Prostate gland (tissue), 2 donors: ENCODE data around the gene NR3C1. TPM values are rescaled to one million over a fixed set of nuclear protein-coding genes. Genes with fewer than 3 reads are reported as not detected.

Source experiments
- DNase-seq: peaks from one replicate; pipeline ENCODE4 v3.0.0-alpha.2; 2019; ENCODE audit warnings: low spot score
- H3K27ac ChIP-seq, 2 donors: fragments of 200-600 bp; sonication (generic); 2 replicates each; pipeline ENCODE4 v1.5.1; 2017 to 2019
- H3K27me3 ChIP-seq: fragments of 200-600 bp; sonication (generic); replicated peaks from 2 replicates; pipeline ENCODE4 v1.5.1; 2019; ENCODE audit not compliant: insufficient read depth
- H3K36me3 ChIP-seq, 2 donors: fragments of 200-600 bp; sonication (generic); 1 replicate in 1 of 2; 2 replicates in 1 of 2; pipeline versions ENCODE4 v1.5.1 to v1.8.1; 2017 to 2019
- H3K4me1 ChIP-seq: fragments of 200-600 bp; sonication (generic); replicated peaks from 2 replicates; pipeline ENCODE4 v1.5.1; 2019
- H3K4me3 ChIP-seq, 2 donors: fragments of 200-600 bp; sonication (generic); 2 replicates each; pipeline ENCODE4 v1.5.1; 2017 to 2019
- H3K9me3 ChIP-seq: fragments of 200-600 bp; sonication (generic); 2 replicates; pipeline ENCODE4 v1.5.1; 2017
- POLR2A ChIP-seq: fragments of 450-650 bp; IDR thresholded peaks from one replicate; pipeline ENCODE4 v1.6.1; 2016; ENCODE audit warnings: antibody characterized with exemption, mild to moderate bottlenecking
- POLR2AphosphoS5 ChIP-seq: sonication (generic); formaldehyde crosslinking; IDR thresholded peaks from one replicate; pipeline ENCODE4 v1.6.1; 2017; ENCODE audit warnings: antibody characterized with exemption
- WGBS: methylation state at CpG from one replicate; pipeline ENCODE4 v1.1.5; 2018; 5-methylcytosine and 5-hydroxymethylcytosine counted together
- intact Hi-C: fragments of 100-400 bp; cut with DNase I; formaldehyde crosslinking; loops from one replicate; pipeline ENCODE4 v1.14.2; 2022
- total RNA-seq, 2 donors: library from RNA; depleted of rRNA; stranded (reverse); fragments of >200 nt; gene quantifications; one replicate each; pipeline ENCODE4 v1.1.0, GENCODE V29; 2016
- TF ChIP-seq, protein P1 (sequence below), 4 experiments: fragments of 200-600 bp in 2 of 4; fragments of 450-650 bp in 2 of 4; sonication (generic) in 2 of 4; IDR thresholded peaks; 1 replicate in 3 of 4; 2 replicates in 1 of 4; pipeline ENCODE4 v1.5.1; 2016 to 2019; ENCODE audit warnings: antibody characterized with exemption in 4 of 4, mild to moderate bottlenecking in 2 of 4, moderate library complexity in 2 of 4

The NR3C1 gene
- total RNA-seq, 2 donors from 2014 or later: 42.4 to 55.5 TPM

DNA sequence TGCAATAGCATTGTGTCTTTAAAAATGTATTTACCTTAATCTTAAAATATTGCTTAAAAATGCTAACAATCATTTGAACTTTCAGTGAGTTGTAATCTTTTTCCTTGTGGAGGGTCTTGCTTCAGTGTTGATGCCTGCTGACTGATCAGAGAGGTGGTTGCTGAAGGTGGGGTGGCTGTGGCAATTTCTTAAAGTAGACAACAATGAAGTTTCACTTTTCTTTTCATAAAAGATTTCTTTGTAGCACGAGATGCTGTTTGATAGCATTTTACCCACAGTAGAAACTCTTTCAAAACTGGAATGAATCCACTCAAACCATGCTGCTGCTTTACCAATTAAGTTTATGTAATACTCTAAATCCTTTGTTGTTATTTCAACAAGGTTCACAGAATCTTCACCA lies 50.8 kb downstream of the NR3C1 start:
- DNase-seq: no peak
- intact Hi-C loops: no loop called here
- Histone ChIP-seq H3K4me3 (no peak overlapping the region), H3K9me3 (no peaks in the 10 kb centered on the region), H3K27ac (no peak overlapping the region), H3K4me1 (no peaks in the 10 kb centered on the region), H3K36me3 (no peaks in the 10 kb centered on the region), H3K27me3 (no peaks in the 10 kb centered on the region)
- TF ChIP-seq, protein P1, sequence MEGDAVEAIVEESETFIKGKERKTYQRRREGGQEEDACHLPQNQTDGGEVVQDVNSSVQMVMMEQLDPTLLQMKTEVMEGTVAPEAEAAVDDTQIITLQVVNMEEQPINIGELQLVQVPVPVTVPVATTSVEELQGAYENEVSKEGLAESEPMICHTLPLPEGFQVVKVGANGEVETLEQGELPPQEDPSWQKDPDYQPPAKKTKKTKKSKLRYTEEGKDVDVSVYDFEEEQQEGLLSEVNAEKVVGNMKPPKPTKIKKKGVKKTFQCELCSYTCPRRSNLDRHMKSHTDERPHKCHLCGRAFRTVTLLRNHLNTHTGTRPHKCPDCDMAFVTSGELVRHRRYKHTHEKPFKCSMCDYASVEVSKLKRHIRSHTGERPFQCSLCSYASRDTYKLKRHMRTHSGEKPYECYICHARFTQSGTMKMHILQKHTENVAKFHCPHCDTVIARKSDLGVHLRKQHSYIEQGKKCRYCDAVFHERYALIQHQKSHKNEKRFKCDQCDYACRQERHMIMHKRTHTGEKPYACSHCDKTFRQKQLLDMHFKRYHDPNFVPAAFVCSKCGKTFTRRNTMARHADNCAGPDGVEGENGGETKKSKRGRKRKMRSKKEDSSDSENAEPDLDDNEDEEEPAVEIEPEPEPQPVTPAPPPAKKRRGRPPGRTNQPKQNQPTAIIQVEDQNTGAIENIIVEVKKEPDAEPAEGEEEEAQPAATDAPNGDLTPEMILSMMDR (IDR thresholded peaks at IDR 0.05): no peak
- TF ChIP-seq POLR2A (no peak), POLR2AphosphoS5 (no peak)
- 57% methylated on average over 1 of the region's 1 CpG for WGBS

DNA sequence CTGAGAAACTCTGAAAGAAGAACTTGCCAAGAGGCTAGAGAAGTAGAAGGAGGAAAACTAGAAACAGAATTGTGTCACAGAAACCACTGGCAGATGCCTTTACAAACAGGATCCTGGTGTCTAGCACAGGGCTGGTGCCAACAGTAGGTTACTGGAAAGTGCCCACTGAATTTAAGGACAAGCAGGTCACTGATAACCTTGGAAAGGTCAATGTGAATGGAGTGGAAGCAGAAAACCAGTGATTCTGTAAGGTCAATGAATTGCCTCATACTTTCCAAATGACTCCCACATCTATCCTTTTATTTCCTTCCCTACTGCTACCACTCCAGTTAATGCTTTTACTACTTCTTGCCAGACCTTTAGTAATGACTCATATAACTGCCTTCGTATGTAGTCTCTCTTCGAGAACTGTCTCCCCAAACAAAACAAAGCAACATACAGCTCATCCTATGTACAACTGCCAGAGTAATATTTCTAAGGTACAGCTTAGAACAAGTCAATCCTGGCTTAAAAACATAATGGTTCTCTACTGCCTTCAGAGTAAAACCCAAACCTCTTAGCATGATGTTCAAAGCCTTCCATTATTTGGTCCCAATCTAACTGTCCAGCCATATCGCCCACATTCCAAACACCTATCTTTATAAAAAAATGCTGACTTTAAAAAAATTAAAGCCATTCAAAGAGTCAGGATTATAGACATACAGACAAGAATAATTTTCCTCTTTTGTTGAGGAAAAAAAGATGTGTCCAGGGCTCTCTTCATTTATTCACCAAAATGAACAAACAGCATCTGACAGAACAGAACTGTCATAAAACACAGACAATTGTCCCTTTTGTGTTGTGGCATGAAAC lies 52.5 kb downstream of the NR3C1 start:
- Histone ChIP-seq H3K27me3 (no peaks in the 10 kb centered on the region), H3K4me3 (no peak overlapping the region), H3K9me3 (no peaks in the 10 kb centered on the region), H3K27ac (no peak overlapping the region), H3K4me1 (no peaks in the 10 kb centered on the region), H3K36me3 (no peaks in the 10 kb centered on the region)
- TF ChIP-seq POLR2AphosphoS5: no peak
- no peak for TF ChIP-seq POLR2A
- TF ChIP-seq, protein P1 (IDR thresholded peaks at IDR 0.05): no peak
- no peak for DNase-seq
- 83% methylated on average over 3 of the region's 3 CpGs for WGBS
- intact Hi-C loops: no loop called here

DNA sequence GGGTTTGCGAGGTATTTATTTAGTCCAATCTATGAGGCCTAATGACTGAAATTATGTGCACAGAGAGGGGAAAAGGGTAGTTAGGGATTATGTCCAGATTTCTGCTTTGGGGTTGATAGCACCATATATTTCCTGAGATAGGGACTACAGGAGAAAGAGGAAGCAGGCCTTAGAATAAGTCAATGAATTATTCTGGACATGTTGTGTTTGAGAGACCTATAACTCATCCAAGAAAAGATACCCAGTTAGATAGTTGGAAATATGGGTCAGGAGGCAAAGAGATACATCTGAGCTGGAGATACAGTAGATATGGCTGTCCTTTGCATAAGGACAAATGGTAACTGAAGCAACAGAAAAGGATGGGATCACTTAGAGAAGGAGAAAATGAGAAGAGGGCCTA lies 53.1 kb downstream of the NR3C1 start:
- DNase-seq: no peak
- 97% methylated on average over 1 of the region's 1 CpG for WGBS
- Histone ChIP-seq H3K36me3 (no peaks in the 10 kb centered on the region), H3K27me3 (no peaks in the 10 kb centered on the region), H3K9me3 (no peaks in the 10 kb centered on the region), H3K4me3 (no peak overlapping the region), H3K4me1 (no peaks in the 10 kb centered on the region), H3K27ac (no peak overlapping the region)
- TF ChIP-seq POLR2A (no peak), POLR2AphosphoS5 (no peak)
- TF ChIP-seq, protein P1 (IDR thresholded peaks at IDR 0.05): no peak
- intact Hi-C loops: no loop called here

DNA sequence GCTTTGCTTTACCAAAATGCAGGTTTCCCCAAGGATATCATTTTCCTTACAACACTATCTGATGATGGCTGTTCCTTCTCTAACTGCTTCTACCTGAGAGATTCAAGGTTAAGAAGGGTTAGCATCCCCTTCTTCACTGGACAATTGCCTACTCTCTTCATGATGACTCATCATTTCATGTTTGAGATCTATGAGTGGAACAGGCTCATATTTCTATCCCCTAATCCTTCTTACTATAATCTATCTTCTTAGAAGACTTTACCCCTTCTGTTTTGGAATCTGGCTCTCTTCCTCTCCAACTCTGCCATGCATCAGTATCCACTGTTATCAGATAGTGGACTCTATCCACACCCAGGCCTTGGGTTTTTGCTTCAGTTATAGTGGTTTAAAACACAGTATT lies 54.3 kb downstream of the NR3C1 start:
- Histone ChIP-seq H3K9me3 (no peaks in the 10 kb centered on the region), H3K27me3 (no peaks in the 10 kb centered on the region), H3K4me3 (no peak overlapping the region), H3K36me3 (no peaks in the 10 kb centered on the region), H3K27ac (no peak overlapping the region), H3K4me1 (no peaks in the 10 kb centered on the region)
- TF ChIP-seq, protein P1 (IDR thresholded peaks at IDR 0.05): no peak
- TF ChIP-seq POLR2A (no peak), POLR2AphosphoS5 (no peak)
- DNase-seq: no peak
- intact Hi-C loops: no loop called here

DNA sequence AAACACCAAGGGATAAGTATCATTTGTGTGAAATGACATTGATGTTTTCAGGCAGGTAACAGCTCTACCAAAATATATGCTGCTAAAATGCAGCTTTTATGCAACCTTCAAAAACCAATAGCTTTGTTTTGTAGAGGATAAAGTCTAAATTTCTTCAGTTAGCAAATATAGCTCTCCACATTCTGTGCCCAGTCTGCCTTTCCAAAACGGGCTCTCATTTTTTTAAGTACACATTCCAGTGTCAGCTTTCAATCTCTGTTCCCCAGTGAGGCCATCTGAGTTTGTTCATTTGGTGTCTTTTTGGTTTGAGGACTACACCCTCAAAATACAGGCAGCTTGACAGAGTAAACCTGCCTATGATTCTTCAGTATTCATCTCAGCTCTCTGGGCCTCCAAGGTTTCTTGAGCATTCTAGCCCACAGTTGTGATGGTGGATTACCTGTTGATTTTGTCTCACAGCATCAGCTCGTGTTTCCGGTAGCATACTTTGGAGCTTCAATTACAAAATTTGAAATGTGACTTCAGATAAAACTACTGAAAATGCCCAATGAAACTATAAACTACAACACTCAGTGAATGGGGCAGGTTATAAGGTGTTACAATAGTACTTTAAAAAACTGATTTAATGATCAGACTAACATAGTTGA lies 55.7 kb downstream of the NR3C1 start:
- 67% methylated on average over 3 of the region's 3 CpGs for WGBS
- no peaks in the 10 kb centered on the region for H3K27me3 ChIP-seq
- no peaks in the 10 kb centered on the region for H3K4me1 ChIP-seq
- TF ChIP-seq, protein P1 (IDR thresholded peaks at IDR 0.05): no peak
- TF ChIP-seq POLR2A (no peak), POLR2AphosphoS5 (no peak)
- no peak for DNase-seq
- no peak overlapping the region for H3K27ac ChIP-seq
- intact Hi-C loops: no loop called here
- H3K36me3 ChIP-seq: no peaks in the 10 kb centered on the region
- no peaks in the 10 kb centered on the region for H3K9me3 ChIP-seq
- no peak overlapping the region for H3K4me3 ChIP-seq
